Prostate gland (tissue), 2 donors: ENCODE measurements around the gene NISCH. TPM values are rescaled to one million over a fixed set of nuclear protein-coding genes. Genes with fewer than 3 reads are reported as not detected.

Experiments used
- DNase-seq: peaks from one replicate; pipeline ENCODE4 v3.0.0-alpha.2; 2019; ENCODE audit warnings: low spot score
- H3K27ac ChIP-seq, 2 donors: fragments of 200-600 bp; sonication (generic); 2 replicates each; pipeline ENCODE4 v1.5.1; 2017 to 2019
- H3K27me3 ChIP-seq: fragments of 200-600 bp; sonication (generic); replicated peaks from 2 replicates; pipeline ENCODE4 v1.5.1; 2019; ENCODE audit not compliant: insufficient read depth
- H3K36me3 ChIP-seq, 2 donors: fragments of 200-600 bp; sonication (generic); 1 replicate in 1 of 2; 2 replicates in 1 of 2; pipeline versions ENCODE4 v1.5.1 to v1.8.1; 2017 to 2019
- H3K4me1 ChIP-seq: fragments of 200-600 bp; sonication (generic); replicated peaks from 2 replicates; pipeline ENCODE4 v1.5.1; 2019
- H3K4me3 ChIP-seq, 2 donors: fragments of 200-600 bp; sonication (generic); 2 replicates each; pipeline ENCODE4 v1.5.1; 2017 to 2019
- H3K9me3 ChIP-seq: fragments of 200-600 bp; sonication (generic); 2 replicates; pipeline ENCODE4 v1.5.1; 2017
- CTCF ChIP-seq, 4 experiments: fragments of 200-600 bp in 2 of 4; fragments of 450-650 bp in 2 of 4; sonication (generic) in 2 of 4; IDR thresholded peaks; 1 replicate in 3 of 4; 2 replicates in 1 of 4; pipeline ENCODE4 v1.5.1; 2016 to 2019; ENCODE audit warnings: antibody characterized with exemption in 4 of 4, mild to moderate bottlenecking in 2 of 4, moderate library complexity in 2 of 4
- POLR2A ChIP-seq: fragments of 450-650 bp; IDR thresholded peaks from one replicate; pipeline ENCODE4 v1.6.1; 2016; ENCODE audit warnings: antibody characterized with exemption, mild to moderate bottlenecking
- POLR2AphosphoS5 ChIP-seq: sonication (generic); formaldehyde crosslinking; IDR thresholded peaks from one replicate; pipeline ENCODE4 v1.6.1; 2017; ENCODE audit warnings: antibody characterized with exemption
- WGBS: methylation state at CpG from one replicate; pipeline ENCODE4 v1.1.5; 2018; 5-methylcytosine and 5-hydroxymethylcytosine counted together
- intact Hi-C: fragments of 100-400 bp; cut with DNase I; formaldehyde crosslinking; loops from one replicate; pipeline ENCODE4 v1.14.2; 2022
- total RNA-seq, 2 donors: library from RNA; depleted of rRNA; stranded (reverse); fragments of >200 nt; gene quantifications; one replicate each; pipeline ENCODE4 v1.1.0, GENCODE V29; 2016

NISCH gene
- total RNA-seq, 2 donors from 2014 or later, result 107 to 277 TPM

GRCh38 chr3:52536369-52537164, 81.2 kb downstream of the NISCH start, which contains the start of gene UQCC5:
Gene UQCC5 (plus strand): TSS chr3:52536605. CDS start chr3:52536756, 151 bp downstream.
- intact Hi-C loops, result loop anchor here (10.0 kb wide), 1 partner anchor 148 kb away; the partner anchor contains the start of genes GNL3 and PBRM1
- TF ChIP-seq POLR2AphosphoS5, result peak; percentile 100
- peak; percentile 99 for TF ChIP-seq POLR2A
- peak in 2 of 4 experiments; percentile 10 to 41 for TF ChIP-seq CTCF (IDR thresholded peaks at IDR 0.05)
- under 1% methylated on average over 62 of the region's 65 CpGs for WGBS

GRCh38 chr3:52537165-52537620, 81.8 kb downstream of the NISCH start:
- Histone ChIP-seq H3K4me1 (peaks cover 23% of the 10 kb centered on the region), H3K9me3 (no peaks in the 10 kb centered on the region), H3K36me3 (no peaks in the 10 kb centered on the region), H3K27me3 (no peaks in the 10 kb centered on the region), H3K27ac (peak overlapping the region; percentile 58 to 74), H3K4me3 (peak overlapping the region; percentile 52 to 55)
- DNase-seq, result no peak
- intact Hi-C loops, result loop anchor here (10.0 kb wide), 1 partner anchor 148 kb away; the partner anchor contains the start of genes GNL3 and PBRM1
- TF ChIP-seq POLR2A, result no peak
- TF ChIP-seq POLR2AphosphoS5, result no peak
- peak in 1 of 4 experiments; percentile 11 for TF ChIP-seq CTCF (IDR thresholded peaks at IDR 0.05)
- WGBS, result under 1% methylated on average over 6 of the region's 6 CpGs

More at GRCh38 chr3:52536369-52537164, 81.2 kb downstream of the NISCH start, which contains the start of gene UQCC5:
- Histone ChIP-seq H3K9me3 (no peaks in the 10 kb centered on the region), H3K36me3 (no peaks in the 10 kb centered on the region), H3K27me3 (no peaks in the 10 kb centered on the region), H3K4me1 (peaks cover 23% of the 10 kb centered on the region), H3K27ac (peak within 1 kb of the TSS; percentile 58 to 80), H3K4me3 (peak within 1 kb of the TSS; percentile 52 to 55)
- peak; percentile 98 for DNase-seq

- intact Hi-C loops, result loop anchor here (10.0 kb wide), 1 partner anchor 147 kb away; the partner anchor contains the start of genes GNL3 and PBRM1
- peak overlapping the region; percentile 58 to 74 for H3K27ac ChIP-seq
- no peaks in the 10 kb centered on the region for H3K27me3 ChIP-seq
- no peak for TF ChIP-seq CTCF (IDR thresholded peaks at IDR 0.05)
- no peak for TF ChIP-seq POLR2AphosphoS5
- TF ChIP-seq POLR2A, result no peak
- peak overlapping the region; percentile 52 to 55 for H3K4me3 ChIP-seq
- 64% methylated on average over 7 of the region's 7 CpGs for WGBS
- no peaks in the 10 kb centered on the region for H3K36me3 ChIP-seq
- no peak for DNase-seq
- H3K9me3 ChIP-seq, result no peaks in the 10 kb centered on the region
- H3K4me1 ChIP-seq, result peaks cover 23% of the 10 kb centered on the region
Observed at GRCh38 chr3:52537726-52538421, 82.5 kb downstream of the NISCH start.

- intact Hi-C loops, result loop anchor here (10.0 kb wide), 1 partner anchor 146 kb away; the partner anchor contains the start of genes GNL3 and PBRM1
- no peaks in the 10 kb centered on the region for H3K36me3 ChIP-seq
- TF ChIP-seq POLR2A (no peak), CTCF (IDR thresholded peaks at IDR 0.05) (no peak), POLR2AphosphoS5 (no peak)
- no peaks in the 10 kb centered on the region for H3K9me3 ChIP-seq
- WGBS, result 79% methylated on average over 5 of the region's 5 CpGs
- DNase-seq, result no peak
- peaks cover 23% of the 10 kb centered on the region for H3K4me1 ChIP-seq
- H3K4me3 ChIP-seq, result no peak overlapping the region
- H3K27me3 ChIP-seq, result no peaks in the 10 kb centered on the region
- H3K27ac ChIP-seq, result peak overlapping the region in 1 of 2 donors; percentile 9
Observed at GRCh38 chr3:52539010-52539653, 83.7 kb downstream of the NISCH start.
